HG03025 (cell line): Measurements from ENCODE around the gene GLT8D1.

Source experiments
- ATAC-seq: cut with Tn5 transposase; IDR thresholded peaks from one replicate; pipeline ENCODE4 v1.9.1; 2021; ENCODE audit warnings: mild to moderate bottlenecking, moderate library complexity; ENCODE audit not compliant: unreplicated experiment, low FRiP score

The GLT8D1 gene

DNA sequence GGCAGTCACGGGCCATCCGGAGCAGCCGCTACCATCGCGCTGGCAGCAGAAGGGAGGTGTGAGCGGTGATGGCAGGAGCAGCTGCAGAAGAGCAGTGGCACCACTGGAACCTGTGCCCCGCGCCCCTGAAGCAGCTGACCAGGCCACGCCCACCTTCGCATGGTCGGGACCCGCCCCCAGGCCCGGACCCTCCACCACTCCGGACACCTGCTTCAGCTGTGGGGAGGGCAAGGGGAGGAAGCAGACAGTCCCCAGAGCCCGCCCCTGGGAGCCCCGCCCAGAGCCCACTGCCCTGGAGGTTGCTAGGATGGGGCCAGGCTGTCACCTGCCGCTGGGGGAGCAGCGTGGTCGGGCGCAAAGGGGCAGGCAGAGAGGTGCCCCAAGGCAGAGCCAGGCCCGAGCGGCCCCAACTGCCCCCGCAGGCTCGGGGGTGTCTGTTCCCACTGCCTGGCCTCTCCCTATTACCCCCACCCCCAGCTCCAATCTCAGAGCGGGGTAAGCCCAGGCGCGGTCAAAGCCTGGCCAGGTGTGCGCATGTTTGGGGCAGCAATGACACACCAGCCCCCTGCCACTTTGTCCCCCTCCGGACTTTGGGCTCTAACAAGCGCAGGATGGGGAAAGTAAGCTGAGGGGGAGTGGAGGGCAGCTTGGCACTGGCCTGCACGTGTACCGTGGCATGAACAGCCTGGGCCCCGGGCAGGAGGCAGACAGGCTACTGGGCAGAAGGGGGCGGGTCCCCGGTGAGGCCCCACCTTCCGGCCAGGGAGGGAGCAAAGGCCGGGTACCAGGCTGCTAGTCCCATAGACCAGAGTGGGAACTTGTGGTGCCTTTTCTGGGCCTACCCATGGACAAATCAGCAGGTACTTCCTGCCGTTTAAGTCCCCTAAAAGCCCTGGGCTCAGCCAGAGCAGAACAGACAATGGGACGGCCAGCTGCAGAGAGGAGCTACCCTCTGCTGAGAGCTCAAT lies 9.0 kb upstream of the GLT8D1 start:
- ATAC-seq = no peak

DNA sequence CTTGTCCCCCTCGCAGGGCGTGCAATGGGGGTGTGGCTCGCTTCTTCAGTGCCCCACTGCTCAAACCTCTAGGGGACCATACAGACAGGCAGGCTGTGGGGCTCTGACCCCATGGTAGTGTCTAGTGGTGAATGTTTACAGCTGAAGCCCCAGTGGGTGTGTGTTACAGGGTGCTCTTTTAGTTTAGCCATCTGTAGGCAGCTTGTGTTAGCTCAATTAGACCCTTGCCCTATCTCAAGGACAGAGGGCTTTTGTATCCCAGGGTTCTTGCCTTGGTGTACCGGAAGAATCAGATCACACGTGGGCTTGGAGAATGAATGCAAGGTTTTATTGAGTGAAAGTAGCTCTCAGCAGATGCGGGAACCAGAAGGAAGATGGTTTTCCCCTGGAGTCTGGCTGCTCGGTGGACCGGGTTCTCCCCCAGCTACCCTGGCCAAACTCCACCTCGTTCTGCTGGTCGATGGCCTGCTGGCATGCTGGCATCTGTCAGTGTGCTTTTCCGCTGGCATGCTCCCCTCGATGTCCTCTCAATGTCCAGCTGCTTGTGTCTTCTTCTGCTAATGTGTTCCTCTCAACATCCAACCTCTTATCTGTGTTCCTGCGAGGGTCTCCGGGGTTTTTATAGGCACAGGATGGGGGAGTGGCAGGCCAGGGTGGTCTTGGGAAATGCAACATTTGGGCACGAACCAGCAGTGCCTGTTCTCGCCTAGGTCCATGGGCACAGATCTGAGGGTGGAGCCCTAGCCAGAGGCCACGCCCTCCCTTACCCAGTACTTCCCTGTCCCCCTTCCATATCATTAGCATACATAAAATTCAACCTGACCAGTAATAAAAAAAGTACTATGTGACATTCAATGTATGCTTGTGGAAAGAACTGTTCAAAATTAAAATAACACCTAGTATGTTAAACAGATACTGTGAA lies 7.0 kb upstream of the GLT8D1 start:
- ATAC-seq = no peak

DNA sequence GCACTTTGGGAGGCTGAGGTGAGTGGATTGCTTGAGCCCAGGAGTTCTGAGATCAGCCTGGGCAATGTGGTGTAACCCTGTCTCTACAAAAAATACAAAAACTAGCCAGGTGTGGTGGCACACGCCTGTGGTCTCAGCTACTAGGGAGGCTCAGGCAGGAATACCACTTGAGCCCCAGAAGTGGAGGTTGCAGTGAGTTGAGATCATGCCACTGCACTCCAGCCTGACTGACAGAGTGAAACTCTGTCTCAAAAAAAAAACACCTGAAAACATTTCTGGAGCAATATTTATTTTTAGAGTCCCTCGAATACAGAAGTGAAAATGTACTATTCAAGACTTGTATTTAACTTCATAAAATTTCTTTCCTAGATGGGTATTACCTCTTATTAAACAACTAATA lies 4.9 kb upstream of the GLT8D1 start:
- no peak for ATAC-seq

DNA sequence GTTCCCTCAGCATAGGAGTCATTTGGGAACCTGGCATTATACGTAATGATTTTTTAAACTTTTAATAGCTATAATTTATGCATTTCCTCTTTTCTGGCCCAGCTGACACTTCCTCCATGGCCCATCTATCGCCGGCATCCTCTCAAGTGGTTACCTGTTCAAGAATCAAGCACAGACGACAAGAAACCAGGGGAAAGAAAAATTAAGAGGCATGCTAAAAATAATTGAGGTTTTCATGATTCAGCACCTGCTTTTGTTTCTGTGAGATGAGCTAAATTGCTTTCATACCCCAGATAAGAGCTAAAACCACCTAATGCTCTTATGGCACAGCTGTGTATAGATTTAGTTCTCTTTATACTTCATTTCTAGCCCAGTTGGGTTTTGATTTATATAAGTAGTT lies 2.0 kb upstream of the GLT8D1 start:
- ATAC-seq = no peak

DNA sequence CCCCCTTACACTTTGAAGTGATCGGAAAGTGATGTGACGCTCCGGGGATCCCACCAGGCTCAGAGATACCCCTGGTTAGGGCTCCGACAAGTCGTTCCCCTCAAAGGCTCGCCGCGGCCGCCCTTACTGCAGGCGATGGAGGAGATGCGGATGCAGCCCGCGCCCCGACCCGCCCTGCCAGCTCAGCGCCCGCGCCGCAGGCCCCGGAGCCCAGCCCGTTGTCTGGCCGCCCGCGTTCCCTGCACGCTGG lies 228 bp downstream of the GLT8D1 start:
- no peak for ATAC-seq

DNA sequence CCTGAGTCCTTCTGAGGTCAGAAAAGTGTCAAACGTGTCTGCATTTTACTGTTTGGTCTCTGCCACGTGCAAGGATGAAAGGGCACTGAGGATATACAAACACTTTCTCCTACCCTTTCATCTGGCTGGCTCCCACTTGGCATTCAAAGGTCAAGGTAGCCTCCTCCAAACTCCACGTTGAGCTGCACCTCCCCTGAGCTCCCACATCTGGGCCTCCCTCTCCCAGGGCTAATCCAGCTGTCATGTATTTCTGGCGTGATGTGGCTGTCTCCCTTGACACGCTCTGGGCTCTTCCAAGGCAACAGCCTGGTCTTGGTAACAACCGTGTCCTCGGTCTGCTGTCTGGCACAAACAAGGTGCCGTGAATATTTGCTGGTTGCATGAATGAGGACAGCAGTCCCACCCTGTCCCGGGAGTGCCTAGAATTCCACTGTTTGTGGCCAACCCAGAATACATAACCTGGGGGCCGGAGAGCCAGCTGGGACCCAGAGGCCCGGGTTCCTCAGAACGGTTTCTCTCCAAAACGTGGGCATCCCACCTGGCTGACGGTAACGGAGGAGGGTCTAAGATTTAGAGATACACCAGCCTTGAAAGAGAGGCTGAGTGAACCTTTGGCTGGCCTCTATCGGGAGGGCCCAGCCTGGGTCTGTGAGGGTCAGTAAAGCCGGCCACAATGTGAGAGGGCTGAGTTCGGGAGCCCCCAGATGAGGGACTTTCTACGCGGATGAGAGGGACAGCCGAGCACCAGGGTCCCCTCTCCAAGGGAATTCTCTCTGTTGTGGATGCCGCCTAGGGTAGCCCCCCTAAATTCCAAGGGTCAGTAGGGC lies 767 bp downstream of the GLT8D1 start:
- ATAC-seq = no peak

DNA sequence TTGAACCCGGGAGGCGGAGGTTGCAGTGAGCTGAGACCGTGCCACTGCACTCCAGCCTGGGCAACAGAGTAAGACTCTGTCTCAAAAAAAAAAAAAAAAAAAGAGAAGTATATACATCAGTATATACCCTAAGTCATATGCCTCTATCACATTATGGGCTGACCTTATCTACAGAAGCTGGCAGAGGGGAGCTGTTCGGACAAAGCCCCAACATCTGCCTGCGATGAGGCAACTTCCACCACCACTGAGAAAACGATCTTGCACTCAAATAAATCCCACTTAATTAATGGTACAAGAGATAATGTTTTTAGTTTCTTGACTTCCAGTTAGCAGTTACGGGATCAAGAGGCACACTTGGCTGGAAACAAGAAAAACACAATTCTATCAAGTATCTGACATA lies 2.2 kb downstream of the GLT8D1 start:
- no peak for ATAC-seq

DNA sequence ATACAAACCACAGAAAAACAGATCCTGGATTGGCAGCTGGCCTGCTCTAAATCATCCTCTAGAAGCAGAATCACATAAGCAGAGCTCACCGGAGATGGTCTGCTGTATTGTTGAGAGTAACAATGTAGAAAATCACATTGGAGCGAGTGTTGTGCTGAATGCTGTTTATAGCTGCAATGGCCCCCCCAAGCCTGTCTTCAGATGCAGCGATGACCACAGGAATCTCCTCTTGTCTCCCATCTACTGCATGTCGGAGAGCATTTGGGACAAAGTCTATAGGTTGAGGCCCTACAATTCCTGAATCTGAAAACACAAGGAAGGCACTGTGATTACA lies 8.0 kb downstream of the GLT8D1 start:
- no peak for ATAC-seq

DNA sequence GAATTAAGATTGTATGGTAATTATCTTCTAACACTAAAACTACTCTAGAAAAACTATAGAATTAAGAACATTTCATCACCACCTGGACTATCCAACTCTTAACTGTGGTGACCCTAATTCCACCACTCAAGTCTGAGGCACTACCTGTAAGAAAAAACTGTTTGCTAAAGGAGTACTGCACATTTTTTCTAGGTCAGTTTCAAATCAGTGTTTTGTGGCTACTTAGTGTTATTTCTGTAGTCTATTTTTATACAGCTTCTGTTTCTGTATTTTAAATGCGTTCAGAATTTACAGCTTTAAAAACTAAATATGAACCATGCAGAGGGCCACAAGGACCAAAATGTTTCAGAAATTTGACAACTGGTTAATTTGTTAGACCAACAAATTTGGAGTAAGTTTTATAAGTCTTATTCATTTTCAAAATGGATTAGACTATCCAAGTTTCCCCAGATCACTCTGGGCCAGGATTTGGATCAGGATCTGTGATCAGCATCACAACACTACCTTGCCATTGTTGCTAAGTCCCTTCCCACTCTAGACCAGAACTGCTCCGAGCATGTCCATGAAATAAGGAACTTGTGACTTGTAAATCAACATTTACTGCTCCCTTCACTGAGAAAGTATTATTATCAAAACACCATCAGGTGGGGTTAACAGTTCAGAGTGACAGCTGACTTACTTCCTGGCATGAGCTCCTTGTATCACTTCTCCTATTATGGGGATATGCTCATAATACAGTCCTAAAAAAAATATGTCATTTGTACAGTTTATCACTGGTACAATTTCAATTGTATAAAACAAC lies 8.6 kb downstream of the GLT8D1 start:
- ATAC-seq = no peak

DNA sequence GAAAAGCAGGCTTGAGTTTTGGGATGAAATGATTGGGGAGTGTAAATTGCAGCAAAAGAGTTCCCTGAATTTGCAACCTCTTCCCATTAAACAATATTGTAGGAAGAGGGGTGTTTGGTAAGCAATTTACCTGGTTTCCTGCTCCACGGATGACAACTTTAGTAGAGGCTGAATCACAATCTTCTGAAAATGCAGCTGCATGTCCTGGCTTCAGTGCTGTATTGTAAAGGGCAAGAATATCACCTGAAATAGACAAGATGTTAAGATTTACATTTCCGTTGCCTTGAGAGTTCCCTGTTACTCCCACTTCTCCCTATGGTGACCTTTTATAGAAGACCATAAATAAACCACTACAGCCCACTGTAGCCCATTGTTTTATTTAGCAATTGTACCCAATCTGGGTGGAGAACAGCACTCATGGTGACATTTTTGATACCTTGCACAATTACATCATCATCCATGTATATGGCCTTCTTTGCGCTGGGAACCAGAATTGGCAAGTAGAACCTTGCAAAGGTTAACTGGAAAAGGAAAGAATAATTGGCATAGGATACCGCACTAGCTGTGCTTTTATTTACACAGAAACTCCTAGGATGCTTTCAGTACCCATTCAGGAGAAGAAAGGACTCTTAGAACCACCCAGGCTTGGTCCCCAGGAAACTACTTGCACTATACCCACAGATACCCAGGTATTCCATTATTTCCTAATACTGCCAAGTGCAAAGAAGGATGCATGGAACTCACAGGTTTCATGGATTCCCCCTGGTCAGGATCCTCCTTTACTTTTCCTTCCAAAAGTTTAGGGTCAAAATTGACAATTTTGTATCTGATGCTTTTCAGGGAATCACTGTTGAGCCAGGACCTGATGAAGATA lies 9.6 kb downstream of the GLT8D1 start:
- no peak for ATAC-seq

DNA sequence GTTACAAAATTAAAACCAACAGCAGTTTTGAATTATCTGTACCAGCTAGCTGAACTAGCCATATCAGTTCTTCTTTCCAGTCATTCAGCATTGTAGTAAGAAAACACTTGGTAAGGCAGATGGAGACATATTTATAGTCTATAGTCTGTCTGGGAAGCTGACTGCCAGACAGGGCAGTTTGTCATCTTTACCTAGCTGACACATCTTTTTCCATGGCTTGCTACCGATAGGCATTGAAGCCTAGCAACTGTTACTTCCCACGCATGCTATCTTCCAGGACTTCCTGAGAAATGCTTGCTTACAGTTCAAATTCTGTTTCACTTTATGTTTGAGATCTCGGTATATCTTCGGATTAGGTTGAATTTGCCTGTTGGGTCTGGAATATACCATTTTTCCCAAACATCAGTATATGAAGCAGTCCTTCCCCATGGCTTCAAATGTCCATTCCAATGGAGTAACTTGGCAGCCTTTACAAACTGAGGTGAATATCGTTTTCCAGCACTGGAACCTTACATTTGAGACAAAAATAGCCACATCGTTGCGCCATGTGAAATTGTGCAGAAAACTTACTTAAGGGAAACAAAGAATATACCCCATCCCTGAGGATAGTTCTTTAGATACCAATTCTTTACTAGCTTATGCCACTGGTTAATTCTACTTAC lies 10.9 kb downstream of the GLT8D1 start:
- ATAC-seq = no peak

DNA sequence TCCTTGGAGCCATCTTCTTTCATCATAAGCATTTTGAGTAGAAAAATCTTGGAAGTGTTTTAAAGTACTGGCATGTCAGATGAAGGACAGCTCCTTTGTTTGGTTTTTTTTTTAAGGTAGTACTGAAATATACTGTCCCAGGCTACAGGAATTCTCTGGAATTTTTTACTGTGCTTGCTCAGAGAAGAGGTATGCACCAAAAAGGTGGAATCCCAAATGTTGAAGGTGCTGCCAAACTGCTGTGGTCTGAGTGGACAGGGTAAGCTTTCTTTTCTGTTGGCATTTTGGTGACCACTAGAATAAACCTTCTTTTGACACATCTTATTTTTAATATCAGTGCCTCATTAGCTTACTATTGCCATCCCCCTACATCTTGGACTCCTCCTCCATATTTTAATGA lies 12.5 kb downstream of the GLT8D1 start:
- ATAC-seq = no peak

DNA sequence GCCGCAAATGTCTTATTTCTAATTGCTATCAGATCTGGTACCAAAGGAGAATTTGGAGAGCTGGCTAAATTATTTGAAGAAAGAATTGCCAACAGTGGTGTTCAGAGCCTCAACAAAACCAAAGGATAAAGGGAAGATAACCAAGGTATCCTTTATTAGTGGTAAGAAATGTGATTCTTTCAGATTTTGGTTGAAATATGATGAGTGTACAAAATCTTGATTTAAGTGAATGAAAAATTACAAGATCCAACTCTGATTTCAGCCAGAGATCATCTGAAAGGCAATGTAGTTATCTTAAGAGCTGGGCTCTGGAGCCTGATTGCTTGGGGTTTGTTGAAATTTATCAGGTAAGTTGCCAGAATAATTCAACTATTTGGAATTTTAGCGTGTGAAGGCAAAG lies 15.0 kb downstream of the GLT8D1 start:
- ATAC-seq = no peak

DNA sequence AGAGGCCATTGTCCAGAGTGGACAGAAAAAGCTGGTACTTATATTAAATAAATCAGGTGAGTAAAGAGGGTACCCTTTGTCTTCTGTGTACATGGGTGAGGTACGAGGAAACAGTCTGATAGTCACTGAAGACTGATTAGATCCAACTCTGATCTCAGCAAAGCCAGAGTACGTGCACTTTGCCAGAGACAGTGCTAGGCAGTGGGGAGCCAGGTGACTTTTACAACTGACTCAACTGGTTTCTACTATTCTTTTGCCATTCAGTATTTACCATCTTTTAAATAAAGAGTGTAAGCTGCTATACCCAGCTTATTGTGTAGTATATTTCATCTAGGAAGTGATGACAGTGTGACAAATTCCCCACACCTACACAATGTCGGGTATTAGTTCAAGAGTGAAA lies 16.4 kb downstream of the GLT8D1 start:
- ATAC-seq = no peak

DNA sequence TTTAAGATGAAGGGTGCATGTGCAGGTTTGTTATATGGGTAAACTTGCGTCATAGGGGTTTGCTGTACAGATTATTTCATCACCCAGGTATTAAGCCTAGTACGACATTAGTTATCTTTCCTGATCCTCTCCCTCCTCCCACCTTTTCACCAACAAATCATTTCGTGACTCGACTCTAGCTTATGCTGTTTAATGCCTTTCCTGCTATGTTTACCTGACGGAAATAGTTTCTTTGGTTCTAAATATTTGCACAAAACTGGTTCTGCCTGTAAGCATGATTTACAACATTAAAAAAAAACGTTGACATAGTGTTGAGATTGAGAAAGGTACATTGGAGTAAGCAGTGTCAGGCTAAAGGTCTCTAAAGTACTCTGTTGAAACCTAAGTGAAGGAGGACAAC lies 17.3 kb downstream of the GLT8D1 start:
- ATAC-seq = no peak

DNA sequence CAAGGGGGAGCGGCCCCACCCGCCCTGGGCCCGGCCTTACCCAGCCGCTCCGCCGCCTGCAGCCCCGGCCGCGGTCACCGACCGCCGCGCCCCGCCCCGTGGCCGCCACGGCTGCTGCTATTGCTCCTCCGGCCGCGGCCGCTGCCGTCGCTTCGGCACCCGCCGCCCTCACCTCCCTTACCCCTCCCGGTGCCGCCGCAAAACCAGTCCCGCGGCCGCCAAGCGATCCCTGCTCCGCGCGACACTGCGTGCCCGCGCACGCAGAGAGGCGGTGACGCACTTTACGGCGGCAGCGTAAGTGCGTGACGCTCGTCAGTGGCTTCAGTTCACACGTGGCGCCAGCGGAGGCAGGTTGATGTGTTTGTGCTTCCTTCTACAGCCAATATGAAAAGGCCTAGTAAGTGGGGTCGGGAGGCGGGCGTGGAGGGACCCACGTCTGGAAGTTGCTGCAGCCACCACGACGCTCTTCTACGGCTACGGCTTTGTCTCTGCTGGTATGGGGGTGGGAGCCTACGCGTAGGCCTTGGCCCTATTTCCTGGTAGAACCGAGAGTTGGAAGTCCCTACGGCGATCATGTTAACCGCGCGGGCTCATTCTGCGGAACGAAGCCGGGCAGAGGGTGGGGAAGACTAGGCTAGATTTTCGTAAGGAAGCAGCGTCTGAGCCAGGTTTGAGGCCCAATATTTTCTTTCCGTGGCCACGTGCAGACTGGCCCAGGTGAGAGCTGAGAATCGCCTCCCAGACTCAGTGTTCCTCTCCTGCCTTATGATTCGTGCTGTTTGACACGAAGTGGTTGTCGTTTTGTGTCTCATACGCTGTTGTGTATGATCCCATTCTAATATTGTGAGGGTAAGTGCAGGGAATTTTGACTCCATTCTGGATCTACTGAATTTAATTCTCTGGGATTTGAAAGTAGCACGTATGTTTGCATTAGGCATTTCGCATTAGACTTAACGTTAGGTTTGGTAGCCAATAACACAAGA lies 19.6 kb downstream of the GLT8D1 start, which contains the start of the genes GNL3 and PBRM1:
Gene GNL3, plus strand, starts transcription at position 324 of the 983 bp plus-strand sequence. Its CDS starts 61 bp downstream, at position 385.
Gene PBRM1, minus strand, starts transcription at position 205 of the 983 bp plus-strand sequence.
- ATAC-seq = peak; percentile 73

DNA sequence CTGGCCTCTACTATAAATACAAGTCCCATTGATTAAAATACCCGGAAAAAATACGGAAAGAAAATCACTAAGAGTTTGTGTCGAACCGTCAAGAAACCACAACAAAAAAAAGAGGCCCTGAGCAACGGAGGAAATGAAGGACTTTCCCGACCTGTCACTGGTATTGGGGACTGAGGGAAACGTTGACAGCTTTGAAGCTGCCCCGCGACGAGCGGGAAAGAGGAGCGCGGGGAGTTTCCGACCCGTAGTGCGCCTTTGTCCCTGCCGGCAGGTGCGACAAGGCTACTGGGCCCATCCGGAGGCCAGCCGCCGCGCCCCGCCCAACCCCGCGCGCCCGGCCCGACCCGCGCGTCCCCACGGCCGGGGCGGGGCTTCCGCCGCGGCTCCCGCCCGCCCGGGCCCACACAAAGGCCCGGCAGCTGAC lies 20.3 kb downstream of the GLT8D1 start:
- ATAC-seq = peak; percentile 76
